Superior temporal gyrus (tissue), 1 donor: Measurements from ENCODE around the gene FZD4.
"Not testable (repeated sequence)": the region's sequence is repeated elsewhere in the genome, so short reads cannot be mapped to it uniquely, and the experiment has no call there.

Experiments used
- DNase-seq: peaks from one replicate; pipeline ENCODE4 v3.0.0-alpha.2; 2016; ENCODE audit errors: extremely low spot score

The FZD4 gene

DNA sequence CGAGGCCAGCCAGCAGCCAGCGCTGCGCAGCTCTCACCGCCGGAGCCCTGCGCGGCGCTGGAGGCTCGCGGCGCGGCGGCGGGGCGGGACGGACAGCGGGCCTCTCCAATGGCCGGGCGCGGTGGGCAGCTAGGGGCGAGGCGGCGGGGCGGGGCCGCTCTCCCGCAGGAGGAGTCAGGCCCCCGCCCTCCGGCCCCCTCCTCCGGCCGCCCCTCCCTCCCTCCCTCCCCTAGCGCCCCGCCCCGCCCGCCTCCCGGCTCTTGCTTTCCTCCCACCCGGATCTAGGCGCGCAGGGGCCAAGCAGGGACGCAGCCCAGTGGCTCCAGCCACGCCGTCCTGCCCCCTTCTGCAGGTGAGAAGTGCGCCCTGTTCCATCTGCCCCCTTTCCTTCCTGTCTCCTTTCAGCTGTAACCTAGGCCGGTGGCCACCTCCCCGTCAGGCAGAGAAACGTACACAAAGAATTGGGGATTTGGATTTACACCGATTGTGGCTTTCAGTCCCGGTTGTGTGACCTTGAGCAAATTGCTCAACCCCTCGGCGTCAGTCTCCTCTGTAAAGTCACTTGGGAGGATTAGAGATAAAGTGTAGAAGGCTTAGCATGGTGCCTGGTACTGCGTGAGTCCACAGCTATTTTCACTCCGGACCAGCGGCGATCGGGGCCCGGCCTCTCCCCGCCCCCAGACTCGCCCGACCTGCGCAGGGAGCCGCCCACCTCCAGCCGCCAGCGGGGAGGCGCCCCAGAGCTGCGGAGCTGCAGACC is at the start of gene FZD4:
Gene FZD4, minus strand, starts transcription at position 35 of the 760 bp plus-strand sequence. CDS start 310 bp downstream, outside the sequence.
- DNase-seq, result peak; percentile 76

DNA sequence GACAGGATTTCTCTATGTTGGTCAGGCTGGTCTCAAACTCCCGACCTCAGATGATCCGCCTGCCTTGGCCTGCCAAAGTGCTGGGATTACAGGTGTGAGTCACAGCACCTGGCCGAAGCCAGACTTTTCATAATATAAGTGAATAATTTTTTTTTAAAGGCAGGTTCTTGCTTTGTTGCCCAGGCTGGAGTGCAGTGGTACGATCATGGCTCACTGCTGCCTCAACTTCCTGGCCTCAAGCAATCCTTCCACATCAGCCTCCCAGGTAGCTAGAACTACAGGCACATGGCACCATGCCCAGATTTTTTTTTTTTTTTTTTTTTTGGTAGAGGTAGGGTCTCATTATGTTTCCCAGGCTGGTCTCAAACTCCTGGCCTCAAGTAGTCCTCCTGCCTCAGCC is 49.1 kb upstream of the FZD4 start:
- DNase-seq, result not testable (repeated sequence)

GRCh38 chr11:87002918-87003317 is 47.7 kb upstream of the FZD4 start:
- DNase-seq, result no peak

- no peak for DNase-seq
Observed at GRCh38 chr11:86999859-87000753, 44.9 kb upstream of the FZD4 start.

DNA sequence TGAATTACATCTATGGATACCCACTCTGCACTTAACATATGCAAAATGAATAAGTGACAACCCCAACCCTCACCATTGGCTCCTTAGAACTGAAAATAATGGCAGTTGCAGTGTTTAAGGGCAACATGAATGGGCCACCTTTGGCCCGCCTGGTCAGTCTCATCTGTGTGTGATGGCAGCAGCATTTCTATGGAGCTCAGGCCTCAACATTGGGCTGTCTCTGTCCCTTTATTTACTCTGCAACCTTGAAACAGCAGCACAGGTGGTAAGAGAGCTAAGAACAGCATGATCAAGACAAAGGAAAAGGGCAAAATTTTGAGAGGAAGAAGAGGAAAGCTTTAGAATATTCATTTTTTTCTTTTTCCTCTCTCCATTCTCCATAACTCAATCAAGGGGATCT is 44.2 kb upstream of the FZD4 start:
- no peak for DNase-seq

DNA sequence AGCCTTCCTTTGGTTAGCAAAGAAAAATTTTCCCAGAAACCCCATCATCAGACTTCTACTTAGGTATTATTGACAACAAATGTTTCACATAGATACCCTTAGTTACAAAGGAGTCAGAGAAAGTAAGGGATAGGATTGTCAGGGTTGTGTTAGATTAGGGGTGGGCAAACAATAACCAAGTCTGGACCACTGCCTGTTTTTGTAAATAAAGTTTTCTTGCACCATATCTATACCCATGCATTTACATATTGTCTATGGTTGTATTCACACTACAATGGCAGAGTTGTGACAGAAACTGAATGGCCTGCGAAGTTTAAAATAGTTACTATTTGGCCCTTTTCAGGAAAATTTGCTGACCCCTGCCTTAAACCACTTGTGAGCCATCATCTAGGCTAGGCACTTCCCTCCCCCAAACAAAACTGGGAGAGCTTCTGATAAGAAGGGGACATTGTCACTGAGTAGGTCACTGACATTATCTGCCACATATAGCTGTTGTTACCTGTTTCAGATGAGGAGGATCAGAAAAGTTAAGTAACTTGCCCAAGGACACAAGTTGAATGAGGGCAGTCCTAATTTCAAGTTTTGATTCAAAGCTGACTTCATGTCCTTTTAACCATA is 41.9 kb upstream of the FZD4 start:
- no peak for DNase-seq

- DNase-seq, result peak; percentile 34
Observed at GRCh38 chr11:86993031-86993430, 37.8 kb upstream of the FZD4 start.

DNA sequence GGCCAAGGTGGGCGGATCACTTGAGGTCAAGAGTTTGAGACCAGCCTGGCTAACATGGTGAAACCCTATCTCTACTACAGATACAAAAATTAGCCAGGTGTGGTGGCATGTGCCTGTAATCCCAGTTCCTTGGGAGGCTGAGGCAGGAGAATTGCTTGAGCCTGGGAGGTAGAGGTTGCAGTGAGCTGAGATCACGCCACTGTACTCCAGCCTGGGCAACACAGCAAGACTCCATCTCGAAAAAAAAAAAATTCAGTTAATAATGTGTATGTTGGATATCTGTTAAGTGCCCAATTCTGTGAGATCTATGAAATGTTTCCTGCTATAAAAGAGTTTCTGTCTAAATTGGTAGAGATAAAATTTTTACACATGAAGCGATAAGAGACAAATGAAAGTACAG is 37.1 kb upstream of the FZD4 start:
- DNase-seq, result not testable (repeated sequence)

DNA sequence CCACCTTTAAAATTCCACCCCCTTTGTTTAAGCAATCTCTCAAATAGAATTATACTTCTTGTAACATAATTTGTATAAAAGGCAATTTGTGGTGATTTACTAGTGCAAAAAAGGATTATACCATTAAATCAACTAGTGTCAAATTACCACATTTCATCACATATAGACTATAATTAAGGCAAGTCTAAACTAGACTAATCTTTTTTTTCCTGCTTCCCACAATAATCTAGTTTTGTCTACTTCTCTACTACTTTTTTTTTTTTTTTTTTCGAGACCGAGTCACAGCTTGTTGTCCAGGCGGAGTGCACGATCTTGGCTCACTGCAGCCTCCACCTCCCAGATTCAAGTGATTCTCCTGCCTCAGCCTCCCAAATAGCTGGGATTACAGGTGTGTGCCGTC is 36.1 kb upstream of the FZD4 start:
- no peak for DNase-seq

- DNase-seq, result no peak
Observed at GRCh38 chr11:86990515-86990914, 35.3 kb upstream of the FZD4 start.

GRCh38 chr11:86990031-86990430 is 34.8 kb upstream of the FZD4 start:
- peak; percentile 21 for DNase-seq

DNA sequence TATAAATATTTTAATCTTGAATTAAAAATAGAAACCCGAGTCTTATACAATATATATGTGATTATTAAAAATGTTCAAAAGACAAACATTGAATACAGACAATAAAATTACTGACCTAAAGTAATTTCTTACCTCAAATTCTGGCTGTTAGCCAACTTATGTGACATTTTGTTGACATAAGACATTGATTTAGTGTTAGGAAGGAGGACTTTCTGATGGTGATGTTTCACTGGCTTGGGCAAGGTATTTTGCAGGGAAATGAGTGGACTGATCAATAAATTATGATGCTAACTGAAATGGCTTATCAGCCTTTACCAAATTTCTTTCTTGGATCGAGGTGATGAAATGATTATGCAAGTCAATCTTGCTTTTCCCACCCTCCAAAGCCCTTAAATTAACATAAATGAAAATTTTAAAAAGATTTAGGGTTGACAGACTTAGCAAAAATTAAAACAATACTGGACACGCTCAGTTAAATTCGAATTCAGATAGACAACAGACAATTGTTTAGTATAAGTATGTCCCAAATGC is 33.2 kb upstream of the FZD4 start:
- no peak for DNase-seq

GRCh38 chr11:86987679-86988078 is 32.5 kb upstream of the FZD4 start:
- DNase-seq, result no peak

GRCh38 chr11:86984701-86985100 is 29.5 kb upstream of the FZD4 start:
- DNase-seq, result no peak

DNA sequence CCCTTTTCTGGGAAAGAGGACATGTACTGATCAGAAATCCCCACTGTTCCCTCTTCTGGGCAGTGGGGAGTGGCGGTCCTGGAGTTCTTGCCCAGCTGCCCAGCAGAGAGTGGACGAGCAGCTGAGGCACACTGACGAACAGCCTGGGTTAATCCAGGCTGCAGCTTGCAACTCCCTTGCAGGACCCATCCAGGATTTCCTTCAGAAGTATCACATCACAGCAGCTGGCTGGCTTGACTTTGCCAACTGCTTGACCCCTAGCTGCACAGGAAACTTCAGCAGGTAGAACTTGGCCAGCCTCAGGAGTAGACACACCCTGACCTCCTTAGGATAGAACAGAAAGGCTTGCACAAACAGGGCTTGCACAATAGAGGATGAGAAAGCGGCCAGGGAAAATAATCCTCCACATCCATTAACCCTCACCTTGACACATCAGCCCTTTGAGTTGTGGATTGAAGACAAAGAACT is 27.9 kb upstream of the FZD4 start:
- DNase-seq, result no peak

DNA sequence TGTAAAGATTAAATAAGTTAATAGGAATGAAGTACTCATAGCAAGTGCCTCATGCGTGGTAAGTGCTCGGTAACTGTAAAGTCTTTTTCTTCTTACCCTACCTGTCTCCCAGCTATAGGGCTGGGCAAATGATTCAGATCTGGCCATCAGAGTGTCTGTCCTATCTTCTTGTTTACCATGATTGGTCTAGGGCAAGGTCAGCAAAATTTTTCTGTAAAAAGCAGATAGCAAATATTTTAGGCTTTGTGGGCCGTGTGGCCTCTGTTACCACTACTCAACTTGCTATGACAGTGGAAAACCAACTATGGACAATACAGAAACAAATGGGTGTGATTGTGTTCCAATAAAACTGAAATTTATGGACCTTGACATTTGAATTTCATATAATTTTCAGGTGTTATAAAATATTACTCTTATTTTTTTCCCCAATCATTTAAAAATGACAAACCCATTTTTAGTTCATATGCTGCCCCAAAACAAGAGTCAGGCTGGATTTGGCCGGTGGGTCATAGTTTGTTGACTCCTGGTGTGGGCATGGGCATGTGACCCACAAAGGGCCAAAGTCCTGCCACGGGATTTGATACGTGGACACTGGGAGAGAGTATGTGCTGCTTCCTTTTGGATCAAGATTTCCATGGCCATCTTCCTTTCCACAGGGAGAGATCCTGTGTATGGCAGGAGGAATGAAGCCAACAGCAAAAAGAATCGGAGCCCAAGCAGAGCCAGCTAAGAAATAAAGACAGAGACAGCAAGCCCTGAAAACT is 26.8 kb upstream of the FZD4 start:
- no peak for DNase-seq

DNA sequence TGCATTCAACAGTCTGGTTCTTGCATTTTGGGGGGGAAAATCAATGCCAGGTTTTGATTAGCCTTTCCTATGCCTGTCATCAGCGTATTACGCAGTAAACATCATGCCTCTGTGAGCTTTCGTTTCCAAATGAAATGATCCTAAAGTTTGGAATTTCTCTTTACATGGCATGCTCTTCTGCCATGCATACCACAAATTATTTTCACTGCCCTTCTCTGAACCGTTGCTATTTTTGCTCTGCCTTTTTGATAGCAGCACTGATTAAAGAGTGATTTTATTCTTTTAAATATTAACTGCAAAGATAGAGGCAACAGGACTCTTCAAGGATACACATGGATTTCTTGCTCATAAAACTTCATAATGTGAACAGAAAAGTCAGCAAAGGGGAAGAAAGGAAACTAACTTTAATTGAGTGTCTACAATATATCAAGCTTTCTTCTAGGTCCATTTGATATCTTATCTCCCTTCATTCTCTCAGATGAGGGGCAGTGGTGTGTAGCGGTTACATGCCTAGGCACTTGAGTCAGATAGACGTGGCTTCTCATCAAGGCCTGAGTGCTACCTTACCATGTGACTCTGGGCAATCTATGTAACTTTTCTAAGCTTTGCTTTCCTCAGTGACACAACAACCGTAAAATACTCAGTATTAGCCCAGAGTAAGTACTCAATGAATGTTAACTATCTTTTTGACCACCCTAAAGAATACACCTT is 25.0 kb upstream of the FZD4 start:
- no peak for DNase-seq

DNA sequence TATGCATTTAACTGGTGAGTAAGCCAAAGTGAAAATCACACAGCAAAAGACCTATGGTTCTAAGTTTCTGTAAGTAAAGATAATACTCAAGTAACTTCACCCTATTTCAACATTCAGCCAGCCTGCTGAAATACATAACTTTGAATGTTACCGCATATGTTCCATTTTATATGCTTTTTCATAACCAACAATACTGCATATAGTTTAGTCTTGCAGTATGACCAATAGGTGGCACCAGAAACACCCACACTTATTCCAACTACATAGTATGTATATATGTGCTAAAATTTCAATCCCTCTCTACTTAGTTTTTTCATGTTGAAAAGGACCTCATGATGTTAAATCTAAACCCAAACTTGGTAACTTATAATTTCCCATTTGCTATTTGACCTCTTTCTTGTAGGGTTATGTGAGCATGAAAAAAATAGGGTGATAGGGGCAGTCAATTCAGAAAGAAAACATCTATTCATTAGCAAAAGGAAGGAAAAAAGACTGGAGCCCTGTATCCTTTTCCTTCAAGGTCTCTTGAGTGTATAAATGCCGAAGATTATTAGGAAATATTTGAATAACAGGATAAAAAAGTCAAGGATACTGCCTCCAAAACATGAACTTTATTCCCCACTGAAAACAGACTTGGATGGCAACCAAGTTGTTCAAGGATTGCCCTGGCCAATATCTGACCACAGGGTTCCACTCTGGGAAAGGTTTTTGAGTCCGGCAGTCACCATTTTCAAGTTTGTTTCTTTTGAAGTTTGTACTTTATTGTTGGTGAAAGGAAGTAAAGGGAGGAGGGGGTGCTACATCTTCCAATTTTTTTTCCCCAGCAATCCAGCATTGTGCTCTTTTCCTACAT is 23.8 kb upstream of the FZD4 start:
- DNase-seq, result peak; percentile 31

- no peak for DNase-seq
Observed at GRCh38 chr11:86978247-86978646, 23.1 kb upstream of the FZD4 start.
